Upper lobe of left lung (tissue), 6 donors: ENCODE measurements around the gene PPP2CA. TPM values are rescaled to one million over a fixed set of nuclear protein-coding genes. Genes with fewer than 3 reads are reported as not detected.

Experiments
- ATAC-seq, 2 donors: fragments of 200-7000 bp; cut with Tn5 transposase; one replicate each; pipeline ENCODE4 v1.9.1; 2022; ENCODE audit warnings: mild to moderate bottlenecking in 2 of 2, moderate library complexity in 2 of 2; ENCODE audit not compliant: low FRiP score in 2 of 2
- DNase-seq, 2 donors: peaks; one replicate each; pipeline ENCODE4 v3.0.0-alpha.2; 2019 to 2020
- H3K27ac ChIP-seq, 4 donors: fragments of 200-600 bp; sonication (generic); one replicate each; pipeline ENCODE4 v1.5.1; 2016 to 2019
- H3K27me3 ChIP-seq, 4 donors: fragments of 200-600 bp; sonication (generic); one replicate each; pipeline ENCODE4 v1.5.1; 2017 to 2019
- H3K36me3 ChIP-seq, 4 donors: fragments of 200-600 bp; sonication (generic); one replicate each; pipeline ENCODE4 v1.5.1; 2016 to 2019
- H3K4me1 ChIP-seq, 4 donors: fragments of 200-600 bp; sonication (generic); one replicate each; pipeline ENCODE4 v1.5.1; 2018 to 2019
- H3K4me3 ChIP-seq, 4 donors: fragments of 200-600 bp; sonication (generic); one replicate each; pipeline ENCODE4 v1.5.1; 2017 to 2019; ENCODE audit warnings: mild to moderate bottlenecking in 2 of 4, moderate library complexity in 1 of 4
- H3K9me3 ChIP-seq, 4 donors: fragments of 200-600 bp; sonication (generic); one replicate each; pipeline ENCODE4 v1.5.1; 2018 to 2019
- EP300 ChIP-seq, 4 donors: sonication (generic); formaldehyde crosslinking; IDR thresholded peaks; one replicate each; pipeline ENCODE4 v1.5.1; 2017; ENCODE audit warnings: antibody characterized with exemption in 4 of 4, control low read depth in 2 of 4
- POLR2A ChIP-seq, 4 donors: fragments of 450-650 bp; IDR thresholded peaks; one replicate each; pipeline ENCODE4 v1.5.1; 2016 to 2017; ENCODE audit warnings: antibody characterized with exemption in 4 of 4, mild to moderate bottlenecking in 2 of 4
- POLR2AphosphoS5 ChIP-seq, 2 donors: sonication (generic); formaldehyde crosslinking; IDR thresholded peaks; one replicate each; pipeline ENCODE4 v1.5.1; 2017; ENCODE audit warnings: antibody characterized with exemption in 2 of 2
- WGBS, 2 donors: methylation state at CpG; one replicate each; pipeline ENCODE4 v1.1.5; 2017 to 2018; 5-methylcytosine and 5-hydroxymethylcytosine counted together
- total RNA-seq, 6 donors: library from RNA; depleted of rRNA in 4 of 6; stranded (reverse); fragments of >200 nt in 4 of 6; gene quantifications; one replicate each; pipeline versions ENCODE4 v1.1.0 to v1.2.1, GENCODE V29; 2016 to 2021
- TF ChIP-seq, protein P1 (sequence below), 6 experiments: fragments of 450-650 bp in 4 of 6; fragments of 200-600 bp in 2 of 6; sonication (generic) in 2 of 6; IDR thresholded peaks; one replicate each; pipeline ENCODE4 v1.5.1; 2016 to 2019; ENCODE audit warnings: antibody characterized with exemption in 6 of 6
- donor health status: DM: no; HTN: no; CAD: no; lungs with moderate emphysema.
- donor health status: DM: no; HTN: yes; CAD: no; lungs with severe emphysema.

PPP2CA gene
- total RNA-seq, 6 donors from 2014 or later = 62.9 to 246 (median 118) TPM

DNA sequence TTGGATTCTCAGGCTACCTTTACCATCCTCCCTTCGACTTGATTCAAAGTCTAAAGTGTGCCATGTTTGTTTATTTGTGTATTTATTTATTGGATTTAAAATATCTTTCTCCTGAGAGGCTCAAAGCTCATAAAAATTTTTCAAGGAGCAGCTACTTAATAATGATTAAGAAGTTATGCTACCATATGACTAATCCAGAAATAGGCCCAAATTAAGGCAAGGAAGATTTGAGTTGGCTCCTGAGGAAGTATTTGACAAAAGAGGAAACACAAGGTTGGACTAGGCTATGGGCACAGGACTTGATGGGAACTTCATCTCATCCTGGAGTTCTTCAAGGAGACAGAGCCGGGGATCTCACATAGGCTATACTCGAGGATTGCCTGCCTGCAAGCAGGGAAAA, 22.4 kb upstream of the PPP2CA start:
- H3K36me3 ChIP-seq = no peaks in the 10 kb centered on the region
- peaks cover 0 to 3% (median 0%) of the 10 kb centered on the region in 4 donors for H3K4me1 ChIP-seq
- no peaks in the 10 kb centered on the region for H3K27me3 ChIP-seq
- H3K9me3 ChIP-seq = no peaks in the 10 kb centered on the region
- 75 to 90% methylated on average over 3 of the region's 3 CpGs for WGBS, 2 donors
- ATAC-seq (no peak), DNase-seq (no peak)
- no peak for TF ChIP-seq POLR2A (IDR thresholded peaks at IDR 0.05)
- no peak for TF ChIP-seq EP300 (IDR thresholded peaks at IDR 0.05)
- TF ChIP-seq, protein P1, sequence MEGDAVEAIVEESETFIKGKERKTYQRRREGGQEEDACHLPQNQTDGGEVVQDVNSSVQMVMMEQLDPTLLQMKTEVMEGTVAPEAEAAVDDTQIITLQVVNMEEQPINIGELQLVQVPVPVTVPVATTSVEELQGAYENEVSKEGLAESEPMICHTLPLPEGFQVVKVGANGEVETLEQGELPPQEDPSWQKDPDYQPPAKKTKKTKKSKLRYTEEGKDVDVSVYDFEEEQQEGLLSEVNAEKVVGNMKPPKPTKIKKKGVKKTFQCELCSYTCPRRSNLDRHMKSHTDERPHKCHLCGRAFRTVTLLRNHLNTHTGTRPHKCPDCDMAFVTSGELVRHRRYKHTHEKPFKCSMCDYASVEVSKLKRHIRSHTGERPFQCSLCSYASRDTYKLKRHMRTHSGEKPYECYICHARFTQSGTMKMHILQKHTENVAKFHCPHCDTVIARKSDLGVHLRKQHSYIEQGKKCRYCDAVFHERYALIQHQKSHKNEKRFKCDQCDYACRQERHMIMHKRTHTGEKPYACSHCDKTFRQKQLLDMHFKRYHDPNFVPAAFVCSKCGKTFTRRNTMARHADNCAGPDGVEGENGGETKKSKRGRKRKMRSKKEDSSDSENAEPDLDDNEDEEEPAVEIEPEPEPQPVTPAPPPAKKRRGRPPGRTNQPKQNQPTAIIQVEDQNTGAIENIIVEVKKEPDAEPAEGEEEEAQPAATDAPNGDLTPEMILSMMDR (IDR thresholded peaks at IDR 0.05) = no peak
- no peak for TF ChIP-seq POLR2AphosphoS5 (IDR thresholded peaks at IDR 0.05)
- no peak overlapping the region for H3K4me3 ChIP-seq
- H3K27ac ChIP-seq = no peak overlapping the region

DNA sequence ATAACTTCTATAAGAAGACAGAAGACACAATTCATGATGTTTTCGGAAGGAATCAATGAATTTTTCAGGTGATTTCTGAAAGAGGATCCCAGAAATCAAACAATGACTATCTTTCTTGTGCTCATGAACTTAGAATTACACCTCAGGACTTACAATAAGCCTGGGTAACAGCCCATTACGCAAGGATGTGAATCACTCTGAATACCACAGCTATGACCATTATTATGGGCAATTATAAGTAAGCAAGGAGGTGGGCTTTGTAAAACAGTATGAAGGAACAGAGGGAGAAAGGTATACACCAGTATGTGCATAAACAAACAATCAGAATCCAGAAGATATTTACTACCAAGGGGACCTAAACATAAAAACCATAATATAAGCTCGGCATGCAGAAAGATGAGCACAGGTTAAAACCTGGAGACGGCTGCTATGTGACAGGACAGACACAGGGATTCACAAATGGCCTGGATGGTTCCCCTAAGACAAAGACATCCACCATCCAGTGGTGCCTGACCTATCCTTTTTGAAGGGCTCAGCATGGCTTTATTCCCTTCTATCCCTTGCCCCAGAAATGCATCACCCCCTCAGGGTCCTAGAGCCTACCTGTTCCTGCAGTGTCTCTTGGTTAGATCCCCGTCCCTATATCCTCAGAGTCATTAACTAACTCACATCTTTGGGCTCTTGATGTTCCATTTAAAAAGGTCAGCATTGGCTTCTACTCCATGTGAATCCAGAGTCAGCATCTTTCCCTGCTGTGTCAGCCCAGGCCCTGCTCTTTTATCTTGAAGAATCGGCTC, 21.8 kb upstream of the PPP2CA start:
- H3K4me1 ChIP-seq = peaks cover 0 to 3% (median 0%) of the 10 kb centered on the region in 4 donors
- H3K4me3 ChIP-seq = no peak overlapping the region
- H3K9me3 ChIP-seq = no peaks in the 10 kb centered on the region
- ATAC-seq (peak in 1 of 2 donors; percentile 70), DNase-seq (no peak)
- no peaks in the 10 kb centered on the region for H3K27me3 ChIP-seq
- 85 to 87% methylated on average over 6 of the region's 6 CpGs for WGBS, 2 donors
- no peaks in the 10 kb centered on the region for H3K36me3 ChIP-seq
- H3K27ac ChIP-seq = no peak overlapping the region
- TF ChIP-seq POLR2AphosphoS5 (IDR thresholded peaks at IDR 0.05) = no peak
- TF ChIP-seq, protein P1 (IDR thresholded peaks at IDR 0.05) = no peak
- no peak for TF ChIP-seq POLR2A (IDR thresholded peaks at IDR 0.05)

DNA sequence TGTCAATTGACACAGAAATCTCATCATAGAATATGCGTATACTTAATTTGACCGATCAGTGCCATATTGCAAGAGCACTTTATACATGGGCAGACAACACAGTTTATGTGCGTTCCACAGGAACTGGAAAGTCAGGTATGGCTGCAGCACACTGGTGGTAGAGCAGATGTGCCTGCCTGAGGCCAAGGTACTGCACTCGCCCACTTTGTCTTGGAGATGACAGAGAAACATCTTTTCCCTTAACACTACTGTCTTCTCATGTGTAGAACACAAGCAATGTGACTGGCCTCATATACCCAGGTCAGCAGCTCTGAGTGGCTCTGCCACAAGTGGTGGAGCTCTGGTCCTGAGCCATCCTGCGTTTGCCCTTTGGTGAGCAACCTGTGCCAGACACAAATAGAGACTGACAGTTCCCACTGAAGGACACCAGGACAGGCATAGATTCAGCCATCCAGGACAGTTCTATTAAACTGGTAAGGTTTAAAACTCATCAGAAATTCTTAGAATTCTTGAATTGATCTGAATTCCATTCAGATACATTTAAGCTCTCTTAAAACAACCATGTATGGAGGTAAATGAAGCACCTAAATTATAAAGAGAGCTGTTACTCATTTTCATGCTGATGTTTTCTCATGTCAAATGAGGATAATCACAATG, 21.0 kb upstream of the PPP2CA start:
- ATAC-seq (no peak), DNase-seq (no peak)
- Histone ChIP-seq H3K4me3 (no peak overlapping the region), H3K36me3 (no peaks in the 10 kb centered on the region), H3K27ac (no peak overlapping the region), H3K9me3 (no peaks in the 10 kb centered on the region), H3K27me3 (no peaks in the 10 kb centered on the region), H3K4me1 (peaks cover 0 to 3% (median 0%) of the 10 kb centered on the region in 4 donors)
- 85 to 96% methylated on average over 5 of the region's 5 CpGs for WGBS, 2 donors
- TF ChIP-seq EP300 (IDR thresholded peaks at IDR 0.05) = no peak

DNA sequence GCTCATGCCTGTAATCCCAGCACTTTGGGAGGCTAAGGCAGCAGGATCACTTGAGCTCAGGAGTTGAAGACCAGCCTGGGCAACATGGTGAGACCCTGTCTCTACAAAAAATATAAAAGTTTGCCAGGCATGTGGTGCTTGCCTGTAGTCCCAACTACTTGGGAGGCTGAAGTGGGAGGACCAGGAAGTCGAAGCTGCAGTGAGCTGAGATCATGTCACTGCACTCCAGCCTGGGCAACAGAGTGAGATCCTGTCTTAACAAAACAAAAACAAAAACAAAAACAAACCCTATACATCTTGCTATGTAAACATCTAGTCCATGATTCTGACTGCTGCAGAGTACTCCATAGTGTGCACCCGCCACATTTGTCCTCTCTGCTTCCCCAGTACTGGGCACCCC, 19.8 kb upstream of the PPP2CA start:
- ATAC-seq = no peak
- WGBS, 2 donors = 81 to 84% methylated on average over 2 of the region's 2 CpGs
- H3K27me3 ChIP-seq = no peaks in the 10 kb centered on the region
- no peaks in the 10 kb centered on the region for H3K36me3 ChIP-seq
- no peaks in the 10 kb centered on the region for H3K9me3 ChIP-seq
- H3K27ac ChIP-seq = no peak overlapping the region
- DNase-seq = no peak
- no peak overlapping the region for H3K4me3 ChIP-seq
- peaks cover 0 to 7% (median 2%) of the 10 kb centered on the region in 4 donors for H3K4me1 ChIP-seq
- TF ChIP-seq POLR2A (IDR thresholded peaks at IDR 0.05) = no peak
- no peak for TF ChIP-seq EP300 (IDR thresholded peaks at IDR 0.05)
- TF ChIP-seq POLR2AphosphoS5 (IDR thresholded peaks at IDR 0.05) = no peak
- TF ChIP-seq, protein P1 (IDR thresholded peaks at IDR 0.05) = no peak

DNA sequence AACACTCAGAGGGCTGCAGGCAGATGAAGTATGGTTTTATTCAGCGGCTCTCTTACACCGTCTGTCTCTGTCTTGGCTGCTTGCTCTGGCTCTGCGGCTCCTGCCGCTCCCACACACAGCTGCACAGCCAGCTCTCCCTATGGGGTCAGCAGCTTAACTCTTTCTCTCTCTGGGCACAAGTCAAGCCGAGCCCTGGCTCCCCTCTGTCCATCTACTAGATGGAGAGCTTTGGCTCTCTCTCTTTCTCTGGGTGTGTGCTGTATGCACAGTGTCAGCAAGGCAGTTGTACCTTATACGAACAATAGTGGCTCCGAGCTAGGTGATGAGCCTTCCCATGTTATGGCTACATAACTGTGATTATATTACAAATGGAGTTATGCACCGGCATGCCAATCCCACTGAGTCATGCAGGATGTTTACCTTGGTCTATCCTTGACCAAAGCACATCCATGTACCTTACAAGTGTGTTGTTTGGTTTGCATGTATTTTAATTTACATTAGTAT, 19.3 kb upstream of the PPP2CA start:
- Histone ChIP-seq H3K9me3 (no peaks in the 10 kb centered on the region), H3K4me1 (peaks cover 0 to 9% (median 4%) of the 10 kb centered on the region in 4 donors), H3K36me3 (no peaks in the 10 kb centered on the region), H3K4me3 (no peak overlapping the region), H3K27ac (no peak overlapping the region), H3K27me3 (no peaks in the 10 kb centered on the region)
- ATAC-seq (peak in 1 of 2 donors; percentile 63), DNase-seq (no peak)
- no peak for TF ChIP-seq EP300 (IDR thresholded peaks at IDR 0.05)
- TF ChIP-seq, protein P1 (IDR thresholded peaks at IDR 0.05) = no peak
- TF ChIP-seq POLR2A (IDR thresholded peaks at IDR 0.05) = no peak
- no peak for TF ChIP-seq POLR2AphosphoS5 (IDR thresholded peaks at IDR 0.05)
- 52% methylated on average over 6 to 8 of the region's 8 CpGs for WGBS, 2 donors
